Mesendoderm (in vitro differentiated cells): ENCODE data around the gene BMP7.

ENCODE experiments used
- DNase-seq: peaks from one replicate; pipeline ENCODE4 v3.0.0; 2013
- H2AK5ac ChIP-seq: 2 replicates; pipeline ENCODE4 v1.6.1; 2013; ENCODE audit warnings: low read length, inconsistent platforms
- H2BK120ac ChIP-seq: 2 replicates; pipeline ENCODE4 v1.6.1; 2013; ENCODE audit warnings: low read depth, mild to moderate bottlenecking, low read length, moderate library complexity, mixed read lengths
- H2BK15ac ChIP-seq: replicated peaks from 2 replicates; pipeline ENCODE4 v1.6.1; 2013; ENCODE audit warnings: low read depth, mild to moderate bottlenecking, moderate library complexity
- H2BK5ac ChIP-seq: 2 replicates; pipeline ENCODE4 v1.6.1; 2013; ENCODE audit warnings: low read length, inconsistent platforms
- H3K18ac ChIP-seq: 2 replicates; pipeline ENCODE4 v1.6.1; 2013; ENCODE audit warnings: mild to moderate bottlenecking, low read length, mixed read lengths
- H3K23ac ChIP-seq: one replicate; pipeline ENCODE4 v1.6.1; 2013; ENCODE audit warnings: low read length
- H3K27ac ChIP-seq: 2 replicates; pipeline ENCODE4 v1.5.1; 2013; ENCODE audit warnings: low read depth, mild to moderate bottlenecking, inconsistent platforms, low read length, moderate library complexity
- H3K27me3 ChIP-seq: 2 replicates; pipeline ENCODE4 v1.6.1; 2013; ENCODE audit warnings: low read length, control low read depth, mild to moderate bottlenecking, inconsistent platforms; ENCODE audit not compliant: insufficient read depth, poor library complexity
- H3K36me3 ChIP-seq: 2 replicates; pipeline ENCODE4 v1.6.1; 2013; ENCODE audit warnings: low read length, inconsistent platforms; ENCODE audit not compliant: control insufficient read depth, insufficient read depth
- H3K4ac ChIP-seq: one replicate; pipeline ENCODE4 v1.6.1; 2013; ENCODE audit warnings: low read depth, mild to moderate bottlenecking, low read length, moderate library complexity
- H3K4me1 ChIP-seq: 2 replicates; pipeline ENCODE4 v1.6.1; 2013; ENCODE audit warnings: low read depth, low read length, inconsistent platforms; ENCODE audit not compliant: control insufficient read depth
- H3K4me2 ChIP-seq: 2 replicates; pipeline ENCODE4 v1.6.1; 2013; ENCODE audit warnings: low read length
- H3K4me3 ChIP-seq: 2 replicates; pipeline ENCODE4 v1.5.1; 2013; ENCODE audit warnings: mild to moderate bottlenecking, low read length
- H3K56ac ChIP-seq: one replicate; pipeline ENCODE4 v1.6.1; 2013; ENCODE audit warnings: low read length
- H3K79me1 ChIP-seq: 2 replicates; pipeline ENCODE4 v1.6.1; 2013; ENCODE audit warnings: low read length, inconsistent platforms
- H3K79me2 ChIP-seq: 2 replicates; pipeline ENCODE4 v1.6.1; 2013; ENCODE audit warnings: mild to moderate bottlenecking, low read length; ENCODE audit not compliant: control insufficient read depth, insufficient read depth
- H3K9ac ChIP-seq: 2 replicates; pipeline ENCODE4 v1.6.1; 2013; ENCODE audit warnings: low read length, inconsistent platforms
- H4K5ac ChIP-seq: one replicate; pipeline ENCODE4 v1.6.1; 2013; ENCODE audit warnings: low read length
- H4K8ac ChIP-seq: one replicate; pipeline ENCODE4 v1.6.1; 2013; ENCODE audit warnings: low read depth, mild to moderate bottlenecking, control low read depth, low read length, moderate library complexity
- WGBS: extraction: QIAGEN DNeasy Blood & Tissue Kit; methylation state at CpG from one replicate; pipeline ENCODE4 v1.1.7; 2013; ENCODE audit warnings: low lambda C conversion rate, missing lambda C conversion rate; ENCODE audit not compliant: insufficient coverage; ENCODE audit errors: extremely low coverage; 5-methylcytosine and 5-hydroxymethylcytosine counted together

BMP7 gene

GRCh38 chr20:57255183-57255582 is 11.3 kb downstream of the BMP7 start:
- H3K27me3 ChIP-seq, result peaks cover 12% of the 10 kb centered on the region
- DNase-seq, result no peak
- H3K56ac ChIP-seq, result no peak overlapping the region
- H3K36me3 ChIP-seq, result no peaks in the 10 kb centered on the region
- no peak overlapping the region for H3K27ac ChIP-seq
- no peak overlapping the region for H3K4ac ChIP-seq
- no peak overlapping the region for H3K4me2 ChIP-seq
- H4K5ac ChIP-seq, result no peak overlapping the region
- H3K23ac ChIP-seq, result no peak overlapping the region
- H2BK120ac ChIP-seq, result no peak overlapping the region
- no peak overlapping the region for H3K4me3 ChIP-seq
- no peaks in the 10 kb centered on the region for H3K79me1 ChIP-seq
- H3K4me1 ChIP-seq, result no peaks in the 10 kb centered on the region
- H2BK15ac ChIP-seq, result no peak overlapping the region
- no peak overlapping the region for H3K18ac ChIP-seq
- no peak overlapping the region for H3K9ac ChIP-seq
- WGBS, result no CpG with 5 or more reads among the region's 1 CpG
- no peak overlapping the region for H2BK5ac ChIP-seq
- H4K8ac ChIP-seq, result no peak overlapping the region
- no peaks in the 10 kb centered on the region for H3K79me2 ChIP-seq
- H2AK5ac ChIP-seq, result no peak overlapping the region

DNA sequence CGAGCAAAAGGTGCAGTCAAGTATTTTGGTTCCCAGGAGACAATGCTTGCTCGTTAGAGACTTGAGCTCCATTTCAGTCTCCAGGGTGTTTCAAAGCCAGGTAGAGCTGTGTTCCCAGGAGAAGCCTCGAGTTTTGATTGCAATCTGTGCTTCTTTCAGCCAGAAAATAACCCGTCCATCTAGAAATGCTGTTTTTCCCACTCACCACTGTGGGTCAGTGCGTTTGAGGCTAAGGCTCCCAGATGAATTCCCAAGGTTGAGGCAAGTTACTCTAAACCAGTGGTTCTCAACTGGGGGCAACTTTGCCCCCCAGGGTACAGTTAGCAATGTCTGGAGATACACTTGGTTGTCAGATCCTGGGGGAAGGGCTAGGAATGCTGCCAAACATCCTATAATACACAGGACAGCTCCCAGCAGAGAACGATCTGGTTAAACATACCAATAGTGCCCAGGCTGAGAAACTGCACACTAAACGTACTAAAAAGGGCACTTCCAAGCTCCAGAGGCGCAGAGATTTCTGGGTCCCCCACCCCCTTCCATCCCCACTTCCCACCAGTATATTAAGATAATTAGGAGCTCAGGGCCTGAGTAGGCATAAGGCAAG is 13.8 kb downstream of the BMP7 start:
- Histone ChIP-seq H3K23ac (no peak overlapping the region), H3K9ac (no peak overlapping the region), H2BK15ac (no peak overlapping the region), H3K4me3 (no peak overlapping the region), H3K27me3 (no peaks in the 10 kb centered on the region), H3K79me1 (no peaks in the 10 kb centered on the region), H4K5ac (no peak overlapping the region), H3K4ac (no peak overlapping the region), H2BK5ac (no peak overlapping the region), H3K4me1 (no peaks in the 10 kb centered on the region), H3K56ac (no peak overlapping the region), H3K27ac (no peak overlapping the region), H3K79me2 (no peaks in the 10 kb centered on the region), H4K8ac (no peak overlapping the region), H2BK120ac (no peak overlapping the region), H3K18ac (no peak overlapping the region), H3K36me3 (no peaks in the 10 kb centered on the region), H2AK5ac (no peak overlapping the region), H3K4me2 (no peak overlapping the region)
- DNase-seq, result peak; percentile 19
- no CpG with 5 or more reads among the region's 8 CpGs for WGBS

GRCh38 chr20:57251949-57252348 is 14.5 kb downstream of the BMP7 start:
- Histone ChIP-seq H2AK5ac (no peak overlapping the region), H3K9ac (no peak overlapping the region), H3K36me3 (no peaks in the 10 kb centered on the region), H2BK120ac (no peak overlapping the region), H3K4me2 (no peak overlapping the region), H3K4ac (no peak overlapping the region), H3K27me3 (no peaks in the 10 kb centered on the region), H2BK15ac (no peak overlapping the region), H3K56ac (no peak overlapping the region), H4K5ac (no peak overlapping the region), H3K4me3 (no peak overlapping the region), H3K18ac (no peak overlapping the region), H3K79me1 (no peaks in the 10 kb centered on the region), H4K8ac (no peak overlapping the region), H3K27ac (no peak overlapping the region), H2BK5ac (no peak overlapping the region), H3K4me1 (no peaks in the 10 kb centered on the region), H3K79me2 (no peaks in the 10 kb centered on the region), H3K23ac (no peak overlapping the region)
- WGBS, result no CpG with 5 or more reads among the region's 9 CpGs
- no peak for DNase-seq

DNA sequence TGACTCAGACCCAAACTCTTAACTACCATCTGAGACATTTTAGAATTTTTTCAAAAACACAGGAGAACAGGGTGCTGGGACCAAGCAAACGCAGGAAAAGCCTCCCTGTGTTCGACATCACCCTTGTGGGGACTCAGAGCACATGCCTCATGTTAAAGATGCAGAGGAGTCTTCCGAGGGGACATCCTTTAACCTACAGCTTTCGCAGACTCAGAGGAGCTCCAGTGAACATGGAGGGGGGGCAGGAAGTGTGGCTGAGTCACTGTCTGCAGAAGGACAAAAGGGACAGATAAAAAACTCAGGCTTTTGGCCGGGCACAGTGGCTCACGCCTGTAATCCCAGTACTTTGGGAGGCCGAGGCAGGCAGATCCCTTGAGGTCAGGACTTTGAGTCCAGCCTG is 15.1 kb downstream of the BMP7 start:
- H3K4me2 ChIP-seq, result no peak overlapping the region
- H3K36me3 ChIP-seq, result no peaks in the 10 kb centered on the region
- H3K4me3 ChIP-seq, result no peak overlapping the region
- H3K27me3 ChIP-seq, result no peaks in the 10 kb centered on the region
- no peak overlapping the region for H4K8ac ChIP-seq
- no peak overlapping the region for H3K9ac ChIP-seq
- peak overlapping the region; percentile 9 for H3K27ac ChIP-seq
- peak overlapping the region; percentile 41 for H3K18ac ChIP-seq
- peak; percentile 88 for DNase-seq
- no peak overlapping the region for H3K23ac ChIP-seq
- H3K79me1 ChIP-seq, result no peaks in the 10 kb centered on the region
- H3K4ac ChIP-seq, result no peak overlapping the region
- H2AK5ac ChIP-seq, result no peak overlapping the region
- H2BK15ac ChIP-seq, result no peak overlapping the region
- WGBS, result no CpG with 5 or more reads among the region's 7 CpGs
- H3K56ac ChIP-seq, result peak overlapping the region; percentile 15
- no peak overlapping the region for H2BK5ac ChIP-seq
- no peaks in the 10 kb centered on the region for H3K4me1 ChIP-seq
- H2BK120ac ChIP-seq, result no peak overlapping the region
- no peaks in the 10 kb centered on the region for H3K79me2 ChIP-seq
- no peak overlapping the region for H4K5ac ChIP-seq

GRCh38 chr20:57250607-57251343 is 15.7 kb downstream of the BMP7 start:
- no peak overlapping the region for H3K4me2 ChIP-seq
- H3K23ac ChIP-seq, result no peak overlapping the region
- no peak overlapping the region for H2BK15ac ChIP-seq
- no peak overlapping the region for H2AK5ac ChIP-seq
- H3K27me3 ChIP-seq, result no peaks in the 10 kb centered on the region
- no peaks in the 10 kb centered on the region for H3K4me1 ChIP-seq
- no peak overlapping the region for H4K8ac ChIP-seq
- H4K5ac ChIP-seq, result no peak overlapping the region
- H3K4ac ChIP-seq, result no peak overlapping the region
- H3K79me2 ChIP-seq, result no peaks in the 10 kb centered on the region
- H3K27ac ChIP-seq, result peak overlapping the region; percentile 9
- H2BK120ac ChIP-seq, result no peak overlapping the region
- no peaks in the 10 kb centered on the region for H3K36me3 ChIP-seq
- DNase-seq, result peak; percentile 56
- no peaks in the 10 kb centered on the region for H3K79me1 ChIP-seq
- H3K18ac ChIP-seq, result peak overlapping the region; percentile 41
- no peak overlapping the region for H3K9ac ChIP-seq
- WGBS, result no CpG with 5 or more reads among the region's 15 CpGs
- no peak overlapping the region for H2BK5ac ChIP-seq
- H3K4me3 ChIP-seq, result no peak overlapping the region
- peak overlapping the region; percentile 15 for H3K56ac ChIP-seq
